Testis (tissue), 3 donors: Measurements from ENCODE around the gene GPRASP3. TPM values are rescaled to one million over a fixed set of nuclear protein-coding genes. Genes with fewer than 3 reads are reported as not detected.

Experiments used
- DNase-seq: peaks from one replicate; pipeline ENCODE4 v3.0.0-alpha.2; 2019
- H3K27ac ChIP-seq, 2 donors: fragments of 200-600 bp; sonication (generic); one replicate each; pipeline ENCODE4 v1.5.1; 2019
- H3K27me3 ChIP-seq: fragments of 200-600 bp; sonication (generic); one replicate; pipeline ENCODE4 v1.5.1; 2019
- H3K36me3 ChIP-seq: fragments of 200-600 bp; sonication (generic); one replicate; pipeline ENCODE4 v1.5.1; 2017; ENCODE audit warnings: low read depth; ENCODE audit errors: missing control alignments
- H3K4me1 ChIP-seq: fragments of 200-600 bp; sonication (generic); one replicate; pipeline ENCODE4 v1.5.1; 2019
- H3K4me3 ChIP-seq, 2 donors: fragments of 200-600 bp; sonication (generic); one replicate each; pipeline ENCODE4 v1.5.1; 2017 to 2019
- H3K9me3 ChIP-seq: fragments of 200-600 bp; sonication (generic); one replicate; pipeline ENCODE4 v1.5.1; 2017
- CTCF ChIP-seq, 3 experiments: fragments of 450-650 bp in 2 of 3; fragments of 200-600 bp in 1 of 3; sonication (generic) in 1 of 3; IDR thresholded peaks; one replicate each; pipeline ENCODE4 v1.5.1; 2016 to 2019; ENCODE audit warnings: antibody characterized with exemption in 3 of 3, mild to moderate bottlenecking in 2 of 3, moderate library complexity in 1 of 3
- POLR2A ChIP-seq: fragments of 450-650 bp; IDR thresholded peaks from one replicate; pipeline ENCODE4 v1.6.1; 2017; ENCODE audit warnings: antibody characterized with exemption, mild to moderate bottlenecking, moderate library complexity
- WGBS, 2 donors: methylation state at CpG; one replicate each; pipeline ENCODE4 v1.1.5; 2018; 5-methylcytosine and 5-hydroxymethylcytosine counted together
- intact Hi-C: fragments of 100-400 bp; cut with DNase I; formaldehyde crosslinking; loops from one replicate; pipeline ENCODE4 v1.15.1; 2023; ENCODE audit warnings: low total_unique reads
- polyA plus RNA-seq: library from polyadenylated mRNA; stranded (reverse); fragments of 350-450 nt; fragmentation: Illumina TruSeq; extraction: RNeasy Lipid Tissue Mini Kit (QIAGEN cat#74804); gene quantifications from one replicate; pipeline ENCODE4 v1.2.3, GENCODE V29; 2014; ENCODE audit warnings: low read depth, low replicate concordance; ENCODE audit not compliant: insufficient read depth
- total RNA-seq, 2 donors: library from RNA; depleted of rRNA; stranded (reverse); fragments of >200 nt; gene quantifications; one replicate each; pipeline ENCODE4 v1.2.3, GENCODE V29; 2016

GPRASP3 gene
- total and polyA plus RNA-seq, 3 donors from 2014 or later = 4.9 to 9.2 (median 7.5) TPM

GRCh38 chrX:102723456-102723855, 2.9 kb downstream of the GPRASP3 start:
- H3K36me3 ChIP-seq = no peaks in the 10 kb centered on the region
- DNase-seq = no peak
- intact Hi-C loops = no loop called here
- H3K4me1 ChIP-seq = no peaks in the 10 kb centered on the region
- H3K27me3 ChIP-seq = no peaks in the 10 kb centered on the region
- H3K4me3 ChIP-seq = no peak overlapping the region
- no peaks in the 10 kb centered on the region for H3K9me3 ChIP-seq
- no peak overlapping the region for H3K27ac ChIP-seq
- WGBS, 2 donors = 100% methylated on average over 1 of the region's 1 CpG
- TF ChIP-seq CTCF (IDR thresholded peaks at IDR 0.05) = no peak
- TF ChIP-seq POLR2A = no peak

GRCh38 chrX:102727761-102728160, 7.2 kb downstream of the GPRASP3 start:
- WGBS, 2 donors = 89 to 90% methylated on average over 1 of the region's 1 CpG
- Histone ChIP-seq H3K4me1 (no peaks in the 10 kb centered on the region), H3K4me3 (no peak overlapping the region), H3K27me3 (no peaks in the 10 kb centered on the region), H3K27ac (no peak overlapping the region), H3K9me3 (no peaks in the 10 kb centered on the region), H3K36me3 (no peaks in the 10 kb centered on the region)
- no peak for DNase-seq
- TF ChIP-seq POLR2A = no peak
- TF ChIP-seq CTCF (IDR thresholded peaks at IDR 0.05) = no peak
- intact Hi-C loops = no loop called here

- WGBS, 2 donors = 94% methylated on average over 1 of the region's 1 CpG; no CpG with 5 or more reads in 1 of the 2 donors
- Histone ChIP-seq H3K4me3 (no peak overlapping the region), H3K27me3 (no peaks in the 10 kb centered on the region), H3K27ac (no peak overlapping the region), H3K36me3 (no peaks in the 10 kb centered on the region), H3K9me3 (no peaks in the 10 kb centered on the region), H3K4me1 (no peaks in the 10 kb centered on the region)
- TF ChIP-seq CTCF (IDR thresholded peaks at IDR 0.05) = no peak
- TF ChIP-seq POLR2A = no peak
- no peak for DNase-seq
- intact Hi-C loops = no loop called here
Measured at GRCh38 chrX:102728646-102729045, 8.1 kb downstream of the GPRASP3 start.

- WGBS, 2 donors = 72 to 73% methylated on average over 7 of the region's 7 CpGs
- H3K27ac ChIP-seq = no peak overlapping the region
- H3K27me3 ChIP-seq = no peaks in the 10 kb centered on the region
- H3K4me1 ChIP-seq = no peaks in the 10 kb centered on the region
- H3K36me3 ChIP-seq = no peaks in the 10 kb centered on the region
- no peaks in the 10 kb centered on the region for H3K9me3 ChIP-seq
- intact Hi-C loops = no loop called here
- no peak overlapping the region for H3K4me3 ChIP-seq
- TF ChIP-seq POLR2A (no peak), CTCF (IDR thresholded peaks at IDR 0.05) (no peak)
- DNase-seq = no peak
Measured at GRCh38 chrX:102739657-102740056, 19.1 kb downstream of the GPRASP3 start.

- Histone ChIP-seq H3K4me1 (no peaks in the 10 kb centered on the region), H3K36me3 (no peaks in the 10 kb centered on the region), H3K27me3 (no peaks in the 10 kb centered on the region), H3K4me3 (no peak overlapping the region), H3K9me3 (no peaks in the 10 kb centered on the region), H3K27ac (no peak overlapping the region)
- DNase-seq = no peak
- TF ChIP-seq POLR2A (no peak), CTCF (IDR thresholded peaks at IDR 0.05) (no peak)
- 90 to 94% methylated on average over 1 of the region's 1 CpG for WGBS, 2 donors
- intact Hi-C loops = no loop called here
Measured at GRCh38 chrX:102744307-102744706, 23.8 kb downstream of the GPRASP3 start.
